ENCODE measurements around the gene PPP1R13L.

PPP1R13L gene

DNA sequence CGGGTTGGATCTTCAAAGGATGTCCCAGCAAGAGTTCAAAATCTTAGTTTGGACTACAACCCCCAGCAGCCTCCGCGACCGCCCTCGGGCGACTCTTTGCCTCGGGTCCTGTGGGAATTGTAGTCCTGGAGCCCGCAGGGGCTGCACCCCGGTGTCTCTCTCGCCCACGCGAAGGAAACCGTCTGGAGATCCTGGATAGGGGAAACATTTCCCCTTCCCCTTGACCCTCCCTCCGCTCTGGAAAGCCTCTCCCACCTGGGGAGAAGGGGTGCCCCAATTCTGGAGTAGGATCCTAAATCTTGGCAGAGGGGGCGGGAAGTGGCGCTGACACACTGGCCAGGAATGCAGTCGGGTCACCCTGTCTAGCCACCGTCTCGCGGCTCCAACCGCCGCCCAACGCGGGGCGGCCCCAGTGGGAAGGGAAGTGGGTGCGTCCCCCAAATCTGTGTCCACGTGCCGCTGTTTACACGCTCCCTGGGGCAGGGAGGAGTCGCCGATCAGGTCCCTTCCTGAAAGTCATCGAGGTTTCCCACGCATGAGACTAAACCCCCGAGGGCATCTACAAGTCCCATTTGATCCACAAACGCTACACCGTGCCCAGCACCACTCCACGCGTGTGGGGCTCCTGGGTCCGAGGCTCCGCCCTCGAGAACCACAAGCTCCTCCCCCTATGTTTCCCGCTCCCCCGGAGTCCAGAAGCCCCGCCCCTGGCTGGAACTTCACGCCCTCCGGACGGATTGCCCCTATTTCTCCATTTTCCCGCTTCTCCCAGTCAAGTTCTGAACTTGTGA, 761 bp upstream of the PPP1R13L start:
- DNase-seq = peak; percentile 84

GRCh38 chr19:45403781-45404556, 900 bp downstream of the PPP1R13L start:
- peak; percentile 62 for DNase-seq

- DNase-seq = no peak
Measured at GRCh38 chr19:45403272-45403671, 1.6 kb downstream of the PPP1R13L start.

- DNase-seq = peak; percentile 20
Measured at GRCh38 chr19:45402298-45403061, 2.4 kb downstream of the PPP1R13L start.

DNA sequence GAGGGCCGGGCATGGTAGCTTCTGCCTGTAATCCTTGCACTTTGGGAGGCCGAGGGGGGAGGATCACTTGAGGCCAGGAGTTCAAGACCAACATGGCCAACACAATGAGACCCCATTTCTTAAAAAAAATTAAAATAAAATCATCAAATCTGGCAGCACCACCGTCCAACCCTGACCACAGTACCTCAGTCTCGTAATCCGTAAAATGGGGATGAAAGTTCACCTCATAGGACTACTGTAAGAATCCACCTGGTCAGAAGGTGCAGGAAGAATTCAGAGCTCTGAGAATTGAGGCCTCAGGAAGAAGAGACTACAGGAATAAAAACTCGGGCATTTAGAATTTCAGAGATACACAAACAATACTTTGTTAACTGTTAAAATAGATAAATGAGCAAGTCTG, 3.1 kb downstream of the PPP1R13L start:
- DNase-seq = no peak

DNA sequence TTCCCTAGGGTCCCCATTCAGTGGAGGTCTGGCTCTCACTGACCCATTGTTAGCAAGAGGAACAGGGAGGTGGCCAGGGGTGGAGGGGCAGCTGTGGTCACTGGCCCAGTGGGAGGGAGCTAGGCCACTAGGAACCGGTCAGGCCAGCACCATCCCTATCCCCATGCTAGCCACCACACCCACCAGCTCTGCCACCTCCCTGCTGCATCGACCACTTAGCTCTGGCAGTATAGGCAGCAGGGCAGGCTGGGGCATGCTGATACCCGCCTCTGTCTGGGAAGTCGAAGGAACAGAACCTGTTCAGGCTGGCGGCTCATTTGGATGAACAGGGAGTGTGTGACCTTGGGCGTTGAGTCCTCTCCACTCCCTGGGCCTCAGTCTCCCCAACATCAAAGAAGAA, 4.7 kb downstream of the PPP1R13L start:
- no peak for DNase-seq

DNA sequence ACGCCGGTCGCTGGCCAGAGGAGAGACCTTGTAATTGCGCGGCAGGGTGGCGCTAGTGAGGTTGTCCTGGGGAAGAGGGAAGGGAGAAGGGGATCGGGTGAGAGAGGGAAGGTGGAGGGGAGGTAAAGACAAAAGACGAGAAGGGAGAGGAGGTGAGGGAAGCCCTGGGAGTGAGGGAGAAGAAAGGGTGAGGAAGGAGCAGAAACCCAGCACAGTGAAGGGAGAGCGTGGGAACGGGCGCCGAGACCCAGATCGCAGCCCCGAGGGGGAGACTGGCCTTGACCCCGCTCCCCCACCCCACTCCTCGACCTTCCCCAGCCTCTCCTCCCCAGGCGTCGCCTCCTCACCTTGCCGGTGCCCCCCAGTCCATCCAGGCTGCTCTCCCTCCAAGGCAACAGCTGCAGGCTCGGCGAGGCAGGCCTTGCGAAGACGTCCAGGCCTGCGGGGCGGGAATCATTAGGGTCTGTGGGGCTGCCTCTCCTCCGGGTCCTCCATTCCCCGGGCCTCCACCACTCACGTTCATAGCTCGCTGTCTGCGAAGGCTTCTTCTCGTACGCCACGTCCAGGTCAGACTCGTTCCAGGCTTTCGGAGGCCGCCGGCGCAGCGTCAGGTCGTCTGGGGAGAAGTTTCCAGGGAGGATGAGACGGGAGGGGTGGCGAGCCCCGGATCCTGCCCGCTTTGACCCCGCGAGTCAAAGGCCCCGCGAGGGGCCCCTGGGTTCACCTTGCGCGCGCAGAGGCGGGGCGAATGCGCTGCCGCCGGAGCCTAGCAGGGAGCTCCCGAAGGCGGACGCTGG, 8.8 kb downstream of the PPP1R13L start:
- DNase-seq = no peak

GRCh38 chr19:45391871-45392665, 12.8 kb downstream of the PPP1R13L start:
- no peak for DNase-seq

- DNase-seq = no peak
Measured at GRCh38 chr19:45391346-45391745, 13.5 kb downstream of the PPP1R13L start.

- no peak for DNase-seq
Measured at GRCh38 chr19:45385392-45386221, 19.3 kb downstream of the PPP1R13L start.

DNA sequence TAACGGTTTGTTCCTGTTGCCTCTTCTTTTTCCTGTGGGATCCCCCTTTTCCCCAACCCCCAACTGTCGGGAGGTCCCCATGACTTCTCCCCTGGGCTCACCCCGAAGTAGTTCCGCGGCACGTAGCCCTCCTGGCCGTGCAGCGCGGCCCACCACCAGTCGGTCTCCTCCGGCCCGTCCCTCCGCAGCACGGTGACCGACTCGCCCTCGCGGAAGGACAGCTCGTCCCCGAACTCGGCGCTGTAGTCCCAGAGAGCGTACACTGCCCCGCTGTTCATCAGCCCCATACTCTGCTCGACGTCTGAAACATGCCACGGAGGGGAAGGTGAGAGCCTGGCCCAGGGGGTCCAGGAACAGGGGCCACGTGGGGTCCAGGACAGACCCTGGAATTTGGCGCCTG, 22.4 kb downstream of the PPP1R13L start:
- no peak for DNase-seq

- no peak for DNase-seq
Measured at GRCh38 chr19:45380107-45380506, 24.8 kb downstream of the PPP1R13L start.

DNA sequence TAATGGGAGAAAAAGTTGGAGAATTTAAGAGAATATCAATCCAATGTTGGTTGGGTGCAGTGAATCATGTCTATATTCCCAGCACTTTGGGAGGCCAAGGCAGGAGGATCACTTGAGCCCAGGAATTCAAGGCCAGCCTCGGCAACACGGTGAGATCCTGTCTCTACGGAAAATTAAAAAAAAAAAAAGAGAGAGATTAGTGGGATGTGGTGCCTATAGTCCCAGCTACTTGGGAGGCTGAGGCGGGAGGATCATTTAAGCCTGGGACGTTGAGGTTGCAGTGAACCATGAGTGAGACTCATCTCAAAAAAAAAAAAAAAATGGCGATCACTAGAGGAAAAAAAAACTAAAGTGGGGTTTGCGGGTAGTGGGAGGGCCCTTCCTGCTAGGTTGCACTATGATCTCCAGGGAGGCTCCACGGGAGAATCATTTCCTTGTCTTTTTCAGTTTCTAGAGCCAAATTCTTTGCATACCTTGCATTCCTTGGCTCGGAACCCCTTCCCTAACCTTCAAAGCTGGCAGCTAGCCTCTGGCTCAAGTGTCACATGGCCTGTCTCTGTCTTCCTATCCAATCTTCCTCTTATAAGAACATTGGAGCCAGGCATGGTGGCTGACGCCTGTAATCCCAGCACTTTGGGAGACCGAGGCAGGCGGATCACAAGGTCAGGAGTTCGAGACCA, 28.7 kb downstream of the PPP1R13L start:
- DNase-seq = no peak

GRCh38 chr19:45370410-45371204, 34.3 kb downstream of the PPP1R13L start, which contains the start of gene ERCC2:
ERCC2 (minus strand) TSS chr19:45370573; CDS start chr19:45370540, 33 bp downstream.
- peak; percentile 100 for DNase-seq

GRCh38 chr19:45368737-45369340, 36.0 kb downstream of the PPP1R13L start:
- no peak for DNase-seq

DNA sequence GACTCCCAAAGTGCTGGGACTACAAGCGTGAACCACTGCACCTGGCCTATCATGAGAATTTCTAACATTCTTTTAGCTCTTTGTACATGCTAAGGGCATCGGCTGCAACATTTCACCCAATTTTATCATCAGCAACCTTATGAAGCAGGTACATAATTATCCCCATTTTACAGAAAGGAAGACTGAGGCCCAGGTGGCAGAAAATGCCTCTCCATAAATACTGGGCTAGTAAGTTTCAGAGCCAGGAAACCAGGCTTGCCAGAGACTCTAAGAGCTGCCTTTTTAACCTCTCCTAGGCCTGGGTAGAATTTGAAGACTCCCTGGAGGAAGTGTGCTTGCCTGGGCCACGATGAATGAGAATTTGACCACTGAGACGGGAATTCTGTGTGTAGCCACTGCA, 36.7 kb downstream of the PPP1R13L start:
- DNase-seq = no peak

DNA sequence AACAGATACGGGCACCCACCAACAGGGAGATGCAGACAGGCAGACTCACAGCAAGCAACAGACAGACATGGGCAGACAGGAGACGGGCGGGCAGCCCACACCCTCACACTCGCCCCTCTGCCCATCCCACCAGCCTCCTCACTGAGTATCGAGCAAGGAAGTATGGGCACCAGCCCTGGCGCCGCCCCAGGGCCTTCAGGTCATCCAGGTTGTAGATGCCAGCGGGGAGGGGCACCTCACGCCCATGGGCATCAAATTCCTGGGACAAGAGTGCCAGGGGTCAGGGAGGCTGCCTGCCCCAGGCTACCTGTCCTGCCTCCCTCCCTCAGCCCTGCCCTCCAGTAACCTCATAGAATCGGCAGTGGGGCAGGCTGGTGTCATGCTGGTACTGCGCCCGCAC, 40.2 kb downstream of the PPP1R13L start:
- DNase-seq = no peak

- DNase-seq = no peak
Measured at GRCh38 chr19:45363861-45364459, 40.9 kb downstream of the PPP1R13L start.

All from CD4-positive, alpha-beta T cell treated with Interleukin-12 subunit alpha and Interleukin-12 subunit beta, for 1 hour (primary cell).